GM23338 (cell line): Measurements from ENCODE around the gene NOXA1. TPM values are rescaled to one million over a fixed set of nuclear protein-coding genes. Genes with fewer than 3 reads are reported as not detected.

Experiments
- ATAC-seq: fragments of 200-7000 bp; cut with Tn5 transposase; 3 replicates; pipeline ENCODE4 v1.9.1; 2020
- DNase-seq: peaks from one replicate; pipeline ENCODE4 v3.0.0-alpha.2; 2015; ENCODE audit warnings: low spot score
- H2AFZ ChIP-seq: fragments of 200-600 bp; sonication (generic); 2 replicates; pipeline ENCODE4 v1.8.0; 2016; ENCODE audit warnings: antibody characterized with exemption, mild to moderate bottlenecking, moderate library complexity
- H3F3A ChIP-seq: fragments of 200-600 bp; sonication (generic); replicated peaks from 2 replicates; pipeline ENCODE4 v1.8.0; 2017; ENCODE audit warnings: antibody characterized with exemption, mixed run types, low read depth
- H3K27ac ChIP-seq: fragments of 200-600 bp; sonication (generic); 2 replicates; pipeline ENCODE4 v1.6.1; 2016; ENCODE audit warnings: low read depth
- H3K27me3 ChIP-seq: fragments of 200-600 bp; sonication (generic); 2 replicates; pipeline ENCODE4 v1.8.0; 2016; ENCODE audit warnings: mild to moderate bottlenecking, mixed run types, moderate library complexity; ENCODE audit not compliant: insufficient read depth
- H3K36me3 ChIP-seq: fragments of 200-600 bp; sonication (generic); 2 replicates; pipeline ENCODE4 v1.8.0; 2016; ENCODE audit warnings: mild to moderate bottlenecking; ENCODE audit not compliant: insufficient read depth
- H3K4me1 ChIP-seq: fragments of 200-600 bp; sonication (generic); 2 replicates; pipeline ENCODE4 v1.8.0; 2016; ENCODE audit warnings: mild to moderate bottlenecking, moderate library complexity; ENCODE audit not compliant: insufficient read depth
- H3K4me2 ChIP-seq: fragments of 200-600 bp; sonication (generic); 2 replicates; pipeline ENCODE4 v1.7.1; 2017; ENCODE audit warnings: mixed run types
- H3K4me3 ChIP-seq: fragments of 200-600 bp; sonication (generic); 2 replicates; pipeline ENCODE4 v1.6.1; 2016; ENCODE audit warnings: mixed run types
- H3K79me2 ChIP-seq: fragments of 200-600 bp; sonication (generic); replicated peaks from 2 replicates; pipeline ENCODE4 v1.8.0; 2017; ENCODE audit warnings: mild to moderate bottlenecking; ENCODE audit not compliant: insufficient read depth
- H3K9me2 ChIP-seq: fragments of 200-600 bp; sonication (generic); 2 replicates; pipeline ENCODE4 v1.8.0; 2017; ENCODE audit not compliant: insufficient read depth
- H4K20me1 ChIP-seq: fragments of 200-600 bp; sonication (generic); replicated peaks from 2 replicates; pipeline ENCODE4 v1.8.0; 2017; ENCODE audit warnings: mild to moderate bottlenecking; ENCODE audit not compliant: insufficient read depth
- H3K27ac Mint-ChIP-seq: 2 replicates; pipeline ENCODE4 v1.8.0; 2020; ENCODE audit warnings: inconsistent platforms, mild to moderate bottlenecking, moderate library complexity, mixed read lengths
- H3K27me3 Mint-ChIP-seq: 3 replicates; pipeline ENCODE4 v1.8.0; 2022; ENCODE audit warnings: low read depth, mild to moderate bottlenecking, moderate library complexity, mixed read lengths, inconsistent platforms; ENCODE audit not compliant: insufficient read depth, poor library complexity
- H3K36me3 Mint-ChIP-seq: 3 replicates; pipeline ENCODE4 v1.8.0; 2021; ENCODE audit warnings: low read depth, mild to moderate bottlenecking, inconsistent platforms, moderate library complexity, mixed read lengths
- H3K4me1 Mint-ChIP-seq: 3 replicates; pipeline ENCODE4 v1.8.0; 2020; ENCODE audit warnings: mild to moderate bottlenecking, inconsistent platforms, mixed read lengths
- H3K4me3 Mint-ChIP-seq: 3 replicates; pipeline ENCODE4 v1.8.0; 2021; ENCODE audit warnings: moderate library complexity, mild to moderate bottlenecking, inconsistent platforms, mixed read lengths
- H3K9me3 Mint-ChIP-seq: 3 replicates; pipeline ENCODE4 v1.8.0; 2020; ENCODE audit warnings: moderate library complexity, mild to moderate bottlenecking, inconsistent platforms, mixed read lengths
- CREB1 ChIP-seq: fragments of 250-450 bp; sonication (Bioruptor Pico); IDR thresholded peaks from 2 replicates; pipeline ENCODE4 v1.5.0; 2020; ENCODE audit warnings: low read depth, mild to moderate bottlenecking, moderate library complexity
- EZH2 ChIP-seq: fragments of 200-600 bp; sonication (generic); IDR thresholded peaks from one replicate; pipeline ENCODE4 v1.8.0; 2017; ENCODE audit warnings: antibody characterized with exemption, mild to moderate bottlenecking, low read depth; ENCODE audit not compliant: unreplicated experiment
- EZH2phosphoT487 ChIP-seq: fragments of 200-600 bp; sonication (generic); IDR thresholded peaks from one replicate; pipeline ENCODE4 v1.8.1; 2018; ENCODE audit warnings: antibody characterized with exemption; ENCODE audit not compliant: unreplicated experiment
- JUNB ChIP-seq: IDR thresholded peaks from one replicate; pipeline ENCODE4 v1.6.1; 2016; ENCODE audit warnings: antibody characterized with exemption; ENCODE audit not compliant: unreplicated experiment
- NANOG ChIP-seq: IDR thresholded peaks from 2 replicates; pipeline ENCODE4 v1.6.1; 2016; ENCODE audit warnings: antibody characterized with exemption, borderline replicate concordance
- POLR2AphosphoS5 ChIP-seq: IDR thresholded peaks from 2 replicates; pipeline ENCODE4 v1.6.1; 2016; ENCODE audit warnings: antibody characterized with exemption, low read depth
- ZNF331 ChIP-seq: fragments of 250-450 bp; sonication (Bioruptor Pico); IDR thresholded peaks from 2 replicates; pipeline ENCODE4 v1.5.0; 2020; ENCODE audit warnings: low read depth, mild to moderate bottlenecking, moderate library complexity
- polyA plus RNA-seq: library from polyadenylated mRNA; unstranded; fragments of >200 nt; fragmentation: Nextera tagmentation; extraction: Ambion mirVana; gene quantifications from 2 replicates; pipeline ENCODE4 v1.2.1, GENCODE V29; 2016
- total RNA-seq: library from RNA; depleted of rRNA; stranded (reverse); fragments of >200 nt; shearing (Covaris generic); gene quantifications from 2 replicates; pipeline ENCODE4 v1.2.3, GENCODE V29; 2014
- TF ChIP-seq, protein P1 (sequence below): fragments of 250-450 bp; sonication (Bioruptor Pico); IDR thresholded peaks from 2 replicates; pipeline ENCODE4 v1.5.0; 2020; ENCODE audit warnings: mild to moderate bottlenecking, moderate library complexity
- TF ChIP-seq, protein P2 (sequence below), 2 experiments: fragments of 200-600 bp in 1 of 2; sonication (generic) in 1 of 2; conservative IDR thresholded peaks; 2 replicates each; pipeline versions ENCODE4 v1.5.1 to v1.6.1; 2016 to 2017; ENCODE audit warnings: antibody characterized with exemption in 2 of 2, low read depth in 2 of 2, mild to moderate bottlenecking in 2 of 2, moderate library complexity in 1 of 2
- TF ChIP-seq, protein P3 (sequence below): IDR thresholded peaks from one replicate; pipeline ENCODE4 v1.6.1; 2018; ENCODE audit warnings: antibody characterized with exemption; ENCODE audit not compliant: unreplicated experiment

Gene NOXA1
- total and polyA plus RNA-seq, 2 experiments from 2014 or later: 0.59 to 0.68 TPM

DNA sequence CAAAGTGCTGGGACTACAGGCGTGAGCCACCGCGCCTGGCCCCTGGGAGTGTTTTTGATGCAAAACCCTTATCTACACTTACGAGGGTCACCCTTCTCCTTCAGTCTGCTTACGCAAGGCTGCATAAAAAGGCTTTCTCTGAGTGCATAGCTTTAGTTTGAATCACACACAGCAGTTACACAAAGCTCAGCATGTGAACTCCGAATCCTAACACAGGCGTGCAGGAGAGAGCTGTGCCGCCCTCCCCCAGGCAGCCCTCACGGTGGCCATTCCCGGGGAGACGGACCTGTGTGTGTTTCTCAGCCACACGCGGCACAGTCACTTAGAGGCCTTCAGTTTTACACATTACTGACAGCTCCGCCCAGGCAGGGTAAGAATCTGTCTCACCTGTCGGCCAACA is 27.0 kb upstream of the NOXA1 start (continued):
- TF ChIP-seq, protein P1, sequence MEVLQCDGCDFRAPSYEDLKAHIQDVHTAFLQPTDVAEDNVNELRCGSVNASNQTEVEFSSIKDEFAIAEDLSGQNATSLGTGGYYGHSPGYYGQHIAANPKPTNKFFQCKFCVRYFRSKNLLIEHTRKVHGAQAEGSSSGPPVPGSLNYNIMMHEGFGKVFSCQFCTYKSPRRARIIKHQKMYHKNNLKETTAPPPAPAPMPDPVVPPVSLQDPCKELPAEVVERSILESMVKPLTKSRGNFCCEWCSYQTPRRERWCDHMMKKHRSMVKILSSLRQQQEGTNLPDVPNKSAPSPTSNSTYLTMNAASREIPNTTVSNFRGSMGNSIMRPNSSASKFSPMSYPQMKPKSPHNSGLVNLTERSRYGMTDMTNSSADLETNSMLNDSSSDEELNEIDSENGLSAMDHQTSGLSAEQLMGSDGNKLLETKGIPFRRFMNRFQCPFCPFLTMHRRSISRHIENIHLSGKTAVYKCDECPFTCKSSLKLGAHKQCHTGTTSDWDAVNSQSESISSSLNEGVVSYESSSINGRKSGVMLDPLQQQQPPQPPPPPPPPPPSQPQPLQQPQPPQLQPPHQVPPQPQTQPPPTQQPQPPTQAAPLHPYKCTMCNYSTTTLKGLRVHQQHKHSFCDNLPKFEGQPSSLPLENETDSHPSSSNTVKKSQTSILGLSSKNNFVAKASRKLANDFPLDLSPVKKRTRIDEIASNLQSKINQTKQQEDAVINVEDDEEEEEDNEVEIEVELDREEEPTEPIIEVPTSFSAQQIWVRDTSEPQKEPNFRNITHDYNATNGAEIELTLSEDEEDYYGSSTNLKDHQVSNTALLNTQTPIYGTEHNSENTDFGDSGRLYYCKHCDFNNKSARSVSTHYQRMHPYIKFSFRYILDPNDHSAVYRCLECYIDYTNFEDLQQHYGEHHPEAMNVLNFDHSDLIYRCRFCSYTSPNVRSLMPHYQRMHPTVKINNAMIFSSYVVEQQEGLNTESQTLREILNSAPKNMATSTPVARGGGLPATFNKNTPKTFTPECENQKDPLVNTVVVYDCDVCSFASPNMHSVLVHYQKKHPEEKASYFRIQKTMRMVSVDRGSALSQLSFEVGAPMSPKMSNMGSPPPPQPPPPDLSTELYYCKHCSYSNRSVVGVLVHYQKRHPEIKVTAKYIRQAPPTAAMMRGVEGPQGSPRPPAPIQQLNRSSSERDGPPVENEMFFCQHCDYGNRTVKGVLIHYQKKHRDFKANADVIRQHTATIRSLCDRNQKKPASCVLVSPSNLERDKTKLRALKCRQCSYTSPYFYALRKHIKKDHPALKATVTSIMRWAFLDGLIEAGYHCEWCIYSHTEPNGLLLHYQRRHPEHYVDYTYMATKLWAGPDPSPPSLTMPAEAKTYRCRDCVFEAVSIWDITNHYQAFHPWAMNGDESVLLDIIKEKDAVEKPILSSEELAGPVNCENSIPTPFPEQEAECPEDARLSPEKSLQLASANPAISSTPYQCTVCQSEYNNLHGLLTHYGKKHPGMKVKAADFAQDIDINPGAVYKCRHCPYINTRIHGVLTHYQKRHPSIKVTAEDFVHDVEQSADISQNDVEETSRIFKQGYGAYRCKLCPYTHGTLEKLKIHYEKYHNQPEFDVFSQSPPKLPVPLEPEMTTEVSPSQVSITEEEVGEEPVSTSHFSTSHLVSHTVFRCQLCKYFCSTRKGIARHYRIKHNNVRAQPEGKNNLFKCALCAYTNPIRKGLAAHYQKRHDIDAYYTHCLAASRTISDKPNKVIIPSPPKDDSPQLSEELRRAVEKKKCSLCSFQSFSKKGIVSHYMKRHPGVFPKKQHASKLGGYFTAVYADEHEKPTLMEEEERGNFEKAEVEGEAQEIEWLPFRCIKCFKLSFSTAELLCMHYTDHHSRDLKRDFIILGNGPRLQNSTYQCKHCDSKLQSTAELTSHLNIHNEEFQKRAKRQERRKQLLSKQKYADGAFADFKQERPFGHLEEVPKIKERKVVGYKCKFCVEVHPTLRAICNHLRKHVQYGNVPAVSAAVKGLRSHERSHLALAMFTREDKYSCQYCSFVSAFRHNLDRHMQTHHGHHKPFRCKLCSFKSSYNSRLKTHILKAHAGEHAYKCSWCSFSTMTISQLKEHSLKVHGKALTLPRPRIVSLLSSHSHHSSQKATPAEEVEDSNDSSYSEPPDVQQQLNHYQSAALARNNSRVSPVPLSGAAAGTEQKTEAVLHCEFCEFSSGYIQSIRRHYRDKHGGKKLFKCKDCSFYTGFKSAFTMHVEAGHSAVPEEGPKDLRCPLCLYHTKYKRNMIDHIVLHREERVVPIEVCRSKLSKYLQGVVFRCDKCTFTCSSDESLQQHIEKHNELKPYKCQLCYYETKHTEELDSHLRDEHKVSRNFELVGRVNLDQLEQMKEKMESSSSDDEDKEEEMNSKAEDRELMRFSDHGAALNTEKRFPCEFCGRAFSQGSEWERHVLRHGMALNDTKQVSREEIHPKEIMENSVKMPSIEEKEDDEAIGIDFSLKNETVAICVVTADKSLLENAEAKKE (CRISPR knock-in tag): no peak
- TF ChIP-seq, protein P2, sequence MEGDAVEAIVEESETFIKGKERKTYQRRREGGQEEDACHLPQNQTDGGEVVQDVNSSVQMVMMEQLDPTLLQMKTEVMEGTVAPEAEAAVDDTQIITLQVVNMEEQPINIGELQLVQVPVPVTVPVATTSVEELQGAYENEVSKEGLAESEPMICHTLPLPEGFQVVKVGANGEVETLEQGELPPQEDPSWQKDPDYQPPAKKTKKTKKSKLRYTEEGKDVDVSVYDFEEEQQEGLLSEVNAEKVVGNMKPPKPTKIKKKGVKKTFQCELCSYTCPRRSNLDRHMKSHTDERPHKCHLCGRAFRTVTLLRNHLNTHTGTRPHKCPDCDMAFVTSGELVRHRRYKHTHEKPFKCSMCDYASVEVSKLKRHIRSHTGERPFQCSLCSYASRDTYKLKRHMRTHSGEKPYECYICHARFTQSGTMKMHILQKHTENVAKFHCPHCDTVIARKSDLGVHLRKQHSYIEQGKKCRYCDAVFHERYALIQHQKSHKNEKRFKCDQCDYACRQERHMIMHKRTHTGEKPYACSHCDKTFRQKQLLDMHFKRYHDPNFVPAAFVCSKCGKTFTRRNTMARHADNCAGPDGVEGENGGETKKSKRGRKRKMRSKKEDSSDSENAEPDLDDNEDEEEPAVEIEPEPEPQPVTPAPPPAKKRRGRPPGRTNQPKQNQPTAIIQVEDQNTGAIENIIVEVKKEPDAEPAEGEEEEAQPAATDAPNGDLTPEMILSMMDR (conservative IDR thresholded peaks at IDR 0.05; ENCODE audit: low read depth in 2 of 2): no peak
- TF ChIP-seq ZNF331 (CRISPR knock-in tag) (no peak), EZH2phosphoT487 (no peak), EZH2 (no peak)

DNA sequence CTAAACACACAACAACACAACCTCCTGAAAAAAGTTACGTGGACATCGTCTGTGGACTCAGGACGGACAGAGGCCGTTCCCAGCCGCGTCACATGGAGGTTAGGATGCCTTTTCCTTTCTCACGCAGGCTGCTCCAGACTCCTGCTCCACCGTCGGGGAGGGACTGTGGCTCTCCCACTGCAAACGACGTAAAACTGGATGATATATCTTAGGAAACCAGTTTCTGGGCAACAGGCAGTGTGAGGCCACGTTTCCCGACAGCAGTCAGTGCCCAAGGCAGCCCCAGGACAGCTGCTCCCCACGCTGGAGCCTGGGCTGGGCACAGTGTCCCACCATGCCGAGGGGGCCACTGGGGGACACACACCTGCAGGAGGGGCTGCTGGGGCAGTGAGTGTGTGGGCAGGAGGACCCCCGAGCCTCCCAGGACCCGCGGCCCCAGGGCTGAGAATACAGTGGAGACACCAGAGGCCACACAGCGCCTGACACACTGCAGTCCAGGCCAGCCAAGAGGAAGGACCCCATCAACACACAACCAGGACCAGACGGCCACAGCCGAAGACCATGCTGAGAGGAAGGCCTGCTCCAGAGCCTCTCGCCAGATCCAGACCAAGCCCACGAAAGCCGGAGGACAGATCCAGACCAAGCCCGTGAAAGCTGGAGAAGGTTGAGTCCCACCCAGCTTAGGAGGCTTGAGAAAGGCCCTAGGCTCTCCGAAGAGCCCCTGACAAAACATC is 26.4 kb upstream of the NOXA1 start:
- no peaks in the 10 kb centered on the region for H3K79me2 ChIP-seq
- no peak overlapping the region for H3K4me3 Mint-ChIP-seq
- no peaks in the 10 kb centered on the region for H4K20me1 ChIP-seq
- H3K27me3 ChIP-seq: no peaks in the 10 kb centered on the region
- no peaks in the 10 kb centered on the region for H3K36me3 ChIP-seq
- DNase-seq (no peak), ATAC-seq (no peak)
- no peaks in the 10 kb centered on the region for H3K9me2 ChIP-seq
- peaks cover 32% of the 10 kb centered on the region for H3K9me3 Mint-ChIP-seq
- H3K4me1 Mint-ChIP-seq: no peaks in the 10 kb centered on the region; the same call in 2 of the 3 replicates
- no peak overlapping the region for H2AFZ ChIP-seq
- no peak overlapping the region; the same call in 1 of the 2 replicates for H3K27ac Mint-ChIP-seq
- H3K27ac ChIP-seq: no peak overlapping the region
- H3K4me3 ChIP-seq: no peak overlapping the region
- H3K36me3 Mint-ChIP-seq: peaks cover 28% of the 10 kb centered on the region
- no peaks in the 10 kb centered on the region for H3K4me1 ChIP-seq
- H3K27me3 Mint-ChIP-seq: peaks cover 2% of the 10 kb centered on the region
- H3K4me2 ChIP-seq: no peak overlapping the region
- no peaks in the 10 kb centered on the region for H3F3A ChIP-seq
- no peak for TF ChIP-seq JUNB
- TF ChIP-seq ZNF331 (CRISPR knock-in tag): no peak
- TF ChIP-seq POLR2AphosphoS5: no peak
- TF ChIP-seq, protein P2 (conservative IDR thresholded peaks at IDR 0.05; ENCODE audit: low read depth in 2 of 2): no peak
- TF ChIP-seq CREB1 (CRISPR knock-in tag): no peak
- TF ChIP-seq, protein P3, sequence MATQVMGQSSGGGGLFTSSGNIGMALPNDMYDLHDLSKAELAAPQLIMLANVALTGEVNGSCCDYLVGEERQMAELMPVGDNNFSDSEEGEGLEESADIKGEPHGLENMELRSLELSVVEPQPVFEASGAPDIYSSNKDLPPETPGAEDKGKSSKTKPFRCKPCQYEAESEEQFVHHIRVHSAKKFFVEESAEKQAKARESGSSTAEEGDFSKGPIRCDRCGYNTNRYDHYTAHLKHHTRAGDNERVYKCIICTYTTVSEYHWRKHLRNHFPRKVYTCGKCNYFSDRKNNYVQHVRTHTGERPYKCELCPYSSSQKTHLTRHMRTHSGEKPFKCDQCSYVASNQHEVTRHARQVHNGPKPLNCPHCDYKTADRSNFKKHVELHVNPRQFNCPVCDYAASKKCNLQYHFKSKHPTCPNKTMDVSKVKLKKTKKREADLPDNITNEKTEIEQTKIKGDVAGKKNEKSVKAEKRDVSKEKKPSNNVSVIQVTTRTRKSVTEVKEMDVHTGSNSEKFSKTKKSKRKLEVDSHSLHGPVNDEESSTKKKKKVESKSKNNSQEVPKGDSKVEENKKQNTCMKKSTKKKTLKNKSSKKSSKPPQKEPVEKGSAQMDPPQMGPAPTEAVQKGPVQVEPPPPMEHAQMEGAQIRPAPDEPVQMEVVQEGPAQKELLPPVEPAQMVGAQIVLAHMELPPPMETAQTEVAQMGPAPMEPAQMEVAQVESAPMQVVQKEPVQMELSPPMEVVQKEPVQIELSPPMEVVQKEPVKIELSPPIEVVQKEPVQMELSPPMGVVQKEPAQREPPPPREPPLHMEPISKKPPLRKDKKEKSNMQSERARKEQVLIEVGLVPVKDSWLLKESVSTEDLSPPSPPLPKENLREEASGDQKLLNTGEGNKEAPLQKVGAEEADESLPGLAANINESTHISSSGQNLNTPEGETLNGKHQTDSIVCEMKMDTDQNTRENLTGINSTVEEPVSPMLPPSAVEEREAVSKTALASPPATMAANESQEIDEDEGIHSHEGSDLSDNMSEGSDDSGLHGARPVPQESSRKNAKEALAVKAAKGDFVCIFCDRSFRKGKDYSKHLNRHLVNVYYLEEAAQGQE: no peak
- no peak for TF ChIP-seq NANOG
- no peak for TF ChIP-seq EZH2phosphoT487
